Neural progenitor cell (in vitro differentiated cells): ENCODE data around the gene SPATA12. TPM values are rescaled to one million over a fixed set of nuclear protein-coding genes. Genes with fewer than 3 reads are reported as not detected.

ENCODE experiments used
- DNase-seq: peaks from one replicate; pipeline ENCODE4 v3.0.0-alpha.2; 2016; ENCODE audit warnings: low spot score
- H2AFZ ChIP-seq: fragments of 200-600 bp; sonication (generic); replicated peaks from 2 replicates; pipeline ENCODE4 v1.6.1; 2016; ENCODE audit warnings: antibody characterized with exemption
- H3F3A ChIP-seq: fragments of 200-600 bp; sonication (generic); 2 replicates; pipeline ENCODE4 v1.6.1; 2016; ENCODE audit warnings: antibody characterized with exemption, low read depth
- H3K27ac ChIP-seq: fragments of 200-600 bp; sonication (generic); 2 replicates; pipeline ENCODE4 v1.5.1; 2016; ENCODE audit warnings: mild to moderate bottlenecking
- H3K27me3 ChIP-seq: fragments of 200-600 bp; sonication (generic); 2 replicates; pipeline ENCODE4 v1.6.1; 2016; ENCODE audit warnings: mild to moderate bottlenecking, moderate library complexity
- H3K36me3 ChIP-seq: fragments of 200-600 bp; sonication (generic); 2 replicates; pipeline ENCODE4 v1.5.1; 2016
- H3K4me1 ChIP-seq: fragments of 200-600 bp; sonication (generic); 2 replicates; pipeline ENCODE4 v1.6.1; 2016; ENCODE audit warnings: mixed run types
- H3K4me2 ChIP-seq: fragments of 200-600 bp; sonication (generic); 2 replicates; pipeline ENCODE4 v1.6.1; 2016
- H3K4me3 ChIP-seq: fragments of 200-600 bp; sonication (generic); 2 replicates; pipeline ENCODE4 v1.5.1; 2016
- H3K79me2 ChIP-seq: fragments of 200-600 bp; sonication (generic); 2 replicates; pipeline ENCODE4 v1.6.1; 2016; ENCODE audit warnings: low read depth
- H3K9ac ChIP-seq: fragments of 200-600 bp; sonication (generic); 2 replicates; pipeline ENCODE4 v1.6.1; 2016
- H3K9me3 ChIP-seq: fragments of 200-600 bp; sonication (generic); 2 replicates; pipeline ENCODE4 v1.5.1; 2016; ENCODE audit warnings: low read depth
- H4K20me1 ChIP-seq: fragments of 200-600 bp; sonication (generic); 2 replicates; pipeline ENCODE4 v1.6.1; 2016; ENCODE audit warnings: low read depth
- H3K27ac Mint-ChIP-seq: 3 replicates; pipeline ENCODE4 v1.8.0; 2021; ENCODE audit warnings: mixed read lengths
- H3K27me3 Mint-ChIP-seq: 2 replicates; pipeline ENCODE4 v1.8.0; 2022; ENCODE audit warnings: low read depth, mild to moderate bottlenecking, inconsistent platforms, moderate library complexity, mixed read lengths; ENCODE audit not compliant: insufficient read depth
- H3K36me3 Mint-ChIP-seq: 3 replicates; pipeline ENCODE4 v1.8.0; 2021; ENCODE audit warnings: mixed read lengths
- H3K4me1 Mint-ChIP-seq: 3 replicates; pipeline ENCODE4 v1.8.0; 2021; ENCODE audit warnings: mixed read lengths
- H3K4me3 Mint-ChIP-seq: 3 replicates; pipeline ENCODE4 v1.8.0; 2021; ENCODE audit warnings: mild to moderate bottlenecking, moderate library complexity, mixed read lengths
- H3K9me3 Mint-ChIP-seq: 3 replicates; pipeline ENCODE4 v1.8.0; 2020; ENCODE audit warnings: mixed read lengths
- CTCF ChIP-seq: fragments of 200-600 bp; sonication (generic); IDR thresholded peaks from 2 replicates; pipeline ENCODE4 v1.5.1; 2017; ENCODE audit warnings: antibody characterized with exemption, mild to moderate bottlenecking
- EZH2 ChIP-seq: fragments of 200-600 bp; sonication (generic); IDR thresholded peaks from 2 replicates; pipeline ENCODE4 v1.6.1; 2017; ENCODE audit warnings: antibody characterized with exemption, mild to moderate bottlenecking, moderate library complexity
- EZH2phosphoT487 ChIP-seq: fragments of 200-600 bp; sonication (generic); IDR thresholded peaks from 2 replicates; pipeline ENCODE4 v1.6.1; 2017; ENCODE audit warnings: antibody characterized with exemption
- total RNA-seq: library from RNA; depleted of rRNA; stranded (reverse); fragments of >200 nt; gene quantifications from 2 replicates; pipeline ENCODE4 v1.2.3, GENCODE V29; 2015; ENCODE audit warnings: low replicate concordance

Gene SPATA12
- total RNA-seq, 1 donor from 2014 or later: 0.17 TPM

GRCh38 chr3:57061556-57061955 lies 1.1 kb downstream of the SPATA12 start:
- no peaks in the 10 kb centered on the region for H3K79me2 ChIP-seq
- peaks cover 42% of the 10 kb centered on the region for H3K4me1 Mint-ChIP-seq
- no peaks in the 10 kb centered on the region for H3K27me3 Mint-ChIP-seq
- H3K9me3 Mint-ChIP-seq: no peaks in the 10 kb centered on the region
- H3K4me3 ChIP-seq: no peak overlapping the region
- H3K36me3 ChIP-seq: no peaks in the 10 kb centered on the region
- H3F3A ChIP-seq: peaks cover 7% of the 10 kb centered on the region
- H3K4me3 Mint-ChIP-seq: no peak overlapping the region
- H3K27ac Mint-ChIP-seq: peak overlapping the region; percentile 57
- H2AFZ ChIP-seq: peak overlapping the region; percentile 96
- H3K36me3 Mint-ChIP-seq: no peaks in the 10 kb centered on the region
- no peak overlapping the region for H3K9ac ChIP-seq
- H3K4me1 ChIP-seq: peaks cover 13% of the 10 kb centered on the region
- TF ChIP-seq EZH2: no peak
- H3K27me3 ChIP-seq: no peaks in the 10 kb centered on the region
- no peak overlapping the region for H3K27ac ChIP-seq
- no peak for DNase-seq
- no peaks in the 10 kb centered on the region for H4K20me1 ChIP-seq
- H3K4me2 ChIP-seq: no peak overlapping the region
- no peaks in the 10 kb centered on the region for H3K9me3 ChIP-seq

GRCh38 chr3:57062101-57062631 lies 1.7 kb downstream of the SPATA12 start:
- H3K4me2 ChIP-seq: no peak overlapping the region
- H3K27me3 Mint-ChIP-seq: no peaks in the 10 kb centered on the region
- no peaks in the 10 kb centered on the region for H3K36me3 ChIP-seq
- peaks cover 45% of the 10 kb centered on the region for H3K4me1 Mint-ChIP-seq
- no peak overlapping the region for H3K4me3 Mint-ChIP-seq
- DNase-seq: peak; percentile 22
- no peak overlapping the region for H3K4me3 ChIP-seq
- no peaks in the 10 kb centered on the region for H3K79me2 ChIP-seq
- no peaks in the 10 kb centered on the region for H3K36me3 Mint-ChIP-seq
- peaks cover 13% of the 10 kb centered on the region for H3K4me1 ChIP-seq
- H3F3A ChIP-seq: peaks cover 7% of the 10 kb centered on the region
- H2AFZ ChIP-seq: peak overlapping the region; percentile 96
- TF ChIP-seq CTCF: no peak
- no peak for TF ChIP-seq EZH2
- no peak for TF ChIP-seq EZH2phosphoT487
- H3K27ac ChIP-seq: no peak overlapping the region
- H3K27me3 ChIP-seq: no peaks in the 10 kb centered on the region
- no peaks in the 10 kb centered on the region for H4K20me1 ChIP-seq
- peak overlapping the region; percentile 57 for H3K27ac Mint-ChIP-seq
- H3K9me3 ChIP-seq: no peaks in the 10 kb centered on the region
- no peak overlapping the region for H3K9ac ChIP-seq
- H3K9me3 Mint-ChIP-seq: no peaks in the 10 kb centered on the region

GRCh38 chr3:57063032-57063431 lies 2.6 kb downstream of the SPATA12 start:
- H3K4me1 Mint-ChIP-seq: peaks cover 50% of the 10 kb centered on the region
- H3K27ac Mint-ChIP-seq: no peak overlapping the region
- peaks cover 13% of the 10 kb centered on the region for H3K4me1 ChIP-seq
- no peaks in the 10 kb centered on the region for H4K20me1 ChIP-seq
- no peak overlapping the region for H3K4me3 Mint-ChIP-seq
- H3K4me3 ChIP-seq: no peak overlapping the region
- TF ChIP-seq EZH2: no peak
- TF ChIP-seq CTCF: no peak
- no peak for TF ChIP-seq EZH2phosphoT487
- no peaks in the 10 kb centered on the region for H3K27me3 ChIP-seq
- no peaks in the 10 kb centered on the region for H3K27me3 Mint-ChIP-seq
- peaks cover 7% of the 10 kb centered on the region for H3F3A ChIP-seq
- H3K36me3 Mint-ChIP-seq: no peaks in the 10 kb centered on the region
- H3K9ac ChIP-seq: no peak overlapping the region
- H3K36me3 ChIP-seq: no peaks in the 10 kb centered on the region
- H2AFZ ChIP-seq: no peak overlapping the region
- H3K9me3 ChIP-seq: no peaks in the 10 kb centered on the region
- H3K79me2 ChIP-seq: no peaks in the 10 kb centered on the region
- H3K27ac ChIP-seq: no peak overlapping the region
- H3K4me2 ChIP-seq: no peak overlapping the region
- H3K9me3 Mint-ChIP-seq: no peaks in the 10 kb centered on the region
- DNase-seq: no peak

DNA sequence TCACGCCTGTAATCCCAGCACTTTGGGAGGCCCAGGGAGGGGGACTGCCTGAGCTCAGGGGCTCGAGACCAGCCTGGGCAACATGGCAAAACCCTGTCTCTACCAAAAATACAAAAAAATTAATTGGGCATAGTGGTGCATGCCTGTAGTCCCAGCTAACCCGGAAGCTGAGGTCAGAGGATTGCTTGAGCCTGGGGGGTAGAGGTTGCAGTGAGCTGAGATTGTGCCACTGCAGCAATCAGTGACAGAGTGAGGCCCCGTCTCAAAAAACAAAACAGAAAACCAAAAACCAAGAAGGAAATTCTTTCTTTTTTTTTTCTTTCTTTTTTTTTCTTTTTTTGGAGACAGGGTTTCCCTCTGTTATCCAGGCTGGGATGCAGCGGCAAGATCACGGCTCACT lies 3.5 kb downstream of the SPATA12 start:
- Histone ChIP-seq H3K9me3 (no peaks in the 10 kb centered on the region), H3K9ac (no peak overlapping the region), H2AFZ (no peak overlapping the region), H3K4me1 (peaks cover 19% of the 10 kb centered on the region), H4K20me1 (no peaks in the 10 kb centered on the region), H3K36me3 (no peaks in the 10 kb centered on the region), H3K4me3 (no peak overlapping the region), H3K27ac (no peak overlapping the region), H3F3A (peaks cover 7% of the 10 kb centered on the region), H3K79me2 (no peaks in the 10 kb centered on the region), H3K4me2 (no peak overlapping the region), H3K27me3 (no peaks in the 10 kb centered on the region)
- Mint-ChIP-seq H3K9me3 (no peaks in the 10 kb centered on the region), H3K36me3 (no peaks in the 10 kb centered on the region), H3K27ac (no peak overlapping the region), H3K4me1 (peaks cover 59% of the 10 kb centered on the region), H3K4me3 (no peak overlapping the region), H3K27me3 (no peaks in the 10 kb centered on the region)
- no peak for DNase-seq
- TF ChIP-seq EZH2: no peak
- no peak for TF ChIP-seq CTCF
- no peak for TF ChIP-seq EZH2phosphoT487
